H1 (cell line): ENCODE data around the gene AMN. TPM values are rescaled to one million over a fixed set of nuclear protein-coding genes. Genes with fewer than 3 reads are reported as not detected.

ENCODE experiments used
- JUN ChIP-seq: IDR thresholded peaks from 2 replicates; pipeline ENCODE4 v1.6.1; 2011; ENCODE audit warnings: low read depth, mild to moderate bottlenecking, improper control_type of control experiment, low read length
- JUND ChIP-seq: IDR thresholded peaks from 2 replicates; pipeline ENCODE4 v1.6.1; 2011; ENCODE audit warnings: mild to moderate bottlenecking, improper control_type of control experiment, low read length
- KDM4A ChIP-seq: IDR thresholded peaks from one replicate; pipeline ENCODE4 v1.7.1; 2012; ENCODE audit warnings: low read depth, mild to moderate bottlenecking, moderate library complexity, low read length, inconsistent platforms; ENCODE audit not compliant: severe bottlenecking
- POLR2A ChIP-seq, 2 experiments: IDR thresholded peaks; 1 replicate in 1 of 2; 2 replicates in 1 of 2; pipeline ENCODE4 v1.6.1; 2011; ENCODE audit warnings: low read depth in 2 of 2, low read length in 2 of 2, mild to moderate bottlenecking in 2 of 2; ENCODE audit errors: control extremely low read depth in 1 of 2
- RBBP5 ChIP-seq: IDR thresholded peaks from 2 replicates; pipeline ENCODE4 v1.7.1; 2012; ENCODE audit warnings: low read depth, mild to moderate bottlenecking, inconsistent platforms, low read length, moderate library complexity, borderline replicate concordance
- SIRT6 ChIP-seq: IDR thresholded peaks from one replicate; pipeline ENCODE4 v1.7.1; 2012; ENCODE audit warnings: low read length, inconsistent platforms
- SRF ChIP-seq: IDR thresholded peaks from 2 replicates; pipeline ENCODE4 v1.6.1; 2011; ENCODE audit warnings: mild to moderate bottlenecking, low read depth, low read length, moderate library complexity
- polyA plus RNA-seq, 7 experiments: library from polyadenylated mRNA; depleted of rRNA in 3 of 7; stranded (reverse) in 5 of 7; unstranded in 2 of 7; fragments of >200 nt in 5 of 7; fragments of 200-250 nt in 2 of 7; gene quantifications; 1 replicate in 5 of 7; 2 replicates in 1 of 7; 4 replicates in 1 of 7; pipeline versions ENCODE4 v1.2.1 to v1.2.3, GENCODE V29; 2011 to 2013; ENCODE audit warnings: missing spikeins in 2 of 7, mixed read lengths in 2 of 7
- total RNA-seq: library from RNA; stranded (reverse); fragmentation: NEBNext Ultra II Directional; extraction: Animal tissue kit (Norgen Biotek cat#: 25700); gene quantifications from 2 replicates; pipeline ENCODE4 v1.2.1, GENCODE V29; 2021

Gene AMN
- total and polyA plus RNA-seq, 2 of the 8 experiments (the other 6 are each of a cell fraction or from before 2014, with no cell fraction given), result 0.77 to 1.5 TPM

DNA sequence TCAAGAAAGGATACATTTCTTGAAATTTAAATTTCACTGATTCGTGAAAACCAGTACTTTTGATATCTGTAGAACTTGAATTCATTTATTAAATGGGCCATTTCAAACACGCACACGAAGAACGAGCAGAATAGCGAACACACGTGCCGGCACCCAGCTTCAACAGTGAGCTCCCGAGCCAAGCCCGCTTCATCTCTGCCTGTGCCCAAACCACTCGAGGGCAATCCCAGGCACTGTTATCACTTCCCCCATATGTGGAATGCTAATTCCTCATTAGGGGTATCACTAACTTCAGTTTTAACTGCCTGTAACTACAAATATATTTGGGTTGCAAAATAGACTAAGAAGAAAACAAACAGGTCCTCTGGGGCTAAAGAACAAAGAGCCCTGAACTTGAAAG lies 48.0 kb downstream of the AMN start (continued):
- no peak for TF ChIP-seq SRF
- TF ChIP-seq RBBP5, result no peak
- no peak for TF ChIP-seq JUN
- TF ChIP-seq JUND, result no peak
- no peak for TF ChIP-seq POLR2A (IDR thresholded peaks at IDR 0.05; ENCODE audit: control extremely low read depth in 1 of 2, low read depth in 2 of 2, low read length in 2 of 2)
- no peak for TF ChIP-seq SIRT6
- no peak for TF ChIP-seq KDM4A
